Measurements from ENCODE around the gene RAP1GAP2.

RAP1GAP2 gene

DNA sequence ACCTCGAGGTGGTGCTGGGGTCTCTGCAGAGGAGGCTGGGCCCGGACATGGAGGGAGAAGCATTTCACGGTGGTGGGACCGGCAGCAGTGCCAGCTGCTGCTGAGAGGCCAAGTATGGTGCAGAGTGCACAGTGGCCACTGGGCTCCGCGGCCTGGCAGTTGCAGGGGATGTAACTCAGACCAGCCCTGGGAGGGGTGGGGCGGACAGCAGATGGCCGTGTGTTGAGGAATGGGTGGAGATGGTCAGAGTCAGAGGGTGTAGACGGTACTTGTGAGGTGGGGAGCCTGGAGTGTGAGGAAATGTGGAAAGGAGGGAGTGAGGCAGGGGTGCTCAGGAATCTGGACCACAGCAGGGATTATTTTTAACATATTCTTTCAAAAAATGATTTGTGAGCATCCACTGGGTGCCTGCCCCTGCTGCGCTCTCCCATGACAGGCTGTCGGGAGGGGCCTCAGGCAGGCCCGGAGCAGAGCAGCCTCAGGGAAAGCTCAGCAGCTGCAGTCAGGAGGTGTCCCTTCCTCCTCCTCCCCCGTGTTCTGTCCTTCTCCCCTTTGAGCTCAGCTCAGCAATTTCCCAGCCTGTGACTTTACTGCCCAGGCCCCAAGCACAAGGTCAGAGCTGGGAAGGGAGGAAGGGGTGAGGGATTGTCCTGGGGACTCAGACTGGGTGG is 113.1 kb downstream of the RAP1GAP2 start:
- DNase-seq (ENCODE audit: low spot score) (no peak), FAIRE-seq (no peak)

GRCh38 chr17:2909846-2910234 is 113.6 kb downstream of the RAP1GAP2 start:
- FAIRE-seq (no peak), DNase-seq (ENCODE audit: low spot score) (no peak)

- FAIRE-seq (no peak), DNase-seq (ENCODE audit: low spot score) (no peak)
These were observed 115.0 kb downstream of the RAP1GAP2 start for GRCh38 chr17:2911035-2911754.

- DNase-seq (ENCODE audit: low spot score) (no peak), FAIRE-seq (no peak)
These were observed 115.5 kb downstream of the RAP1GAP2 start for GRCh38 chr17:2911755-2912111.

DNA sequence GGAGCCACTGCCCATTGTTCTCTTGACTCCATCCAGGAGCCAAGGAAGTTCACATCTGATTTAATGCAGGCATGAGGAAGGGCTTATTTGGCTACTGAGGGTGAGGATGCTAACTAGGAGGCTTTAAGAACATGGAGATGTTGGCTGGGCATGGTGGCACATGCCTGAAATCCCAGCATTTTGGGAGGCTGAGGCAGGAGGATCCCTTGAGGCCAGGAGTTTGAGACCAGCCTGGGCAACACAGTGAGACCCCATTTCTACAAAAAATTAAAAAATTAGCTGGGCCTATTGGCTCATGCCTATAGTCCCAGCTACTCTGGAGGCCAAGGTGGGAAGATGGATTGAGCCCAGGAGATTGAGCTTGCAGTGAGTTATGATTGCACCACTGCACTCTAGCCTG is 116.5 kb downstream of the RAP1GAP2 start:
- no peak for FAIRE-seq
- DNase-seq (ENCODE audit: low spot score), result no peak

- no peak for FAIRE-seq
- DNase-seq (ENCODE audit: low spot score), result no peak
These were observed 120.2 kb downstream of the RAP1GAP2 start for GRCh38 chr17:2916461-2916860.

DNA sequence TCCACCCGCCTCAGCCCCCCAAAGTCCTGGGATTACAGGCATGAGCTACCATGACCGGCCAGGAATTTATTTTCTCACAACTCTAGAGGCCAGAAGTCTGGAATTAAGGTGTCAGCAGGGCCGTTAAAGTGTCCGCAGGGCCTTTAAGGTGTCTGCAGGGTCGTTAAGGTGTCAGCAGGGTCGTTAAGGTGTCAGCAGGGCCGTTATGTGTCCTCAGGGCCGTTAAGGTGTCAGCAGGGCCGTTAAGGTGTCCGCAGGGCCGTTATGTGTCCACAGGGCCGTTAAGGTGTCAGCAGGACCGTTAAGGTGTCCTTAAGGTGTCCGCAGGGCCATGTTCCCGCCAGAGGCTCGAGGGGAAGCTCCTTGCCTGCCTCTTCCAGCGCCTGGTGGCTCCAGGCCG is 125.2 kb downstream of the RAP1GAP2 start:
- DNase-seq (ENCODE audit: low spot score) (no peak), FAIRE-seq (no peak)

DNA sequence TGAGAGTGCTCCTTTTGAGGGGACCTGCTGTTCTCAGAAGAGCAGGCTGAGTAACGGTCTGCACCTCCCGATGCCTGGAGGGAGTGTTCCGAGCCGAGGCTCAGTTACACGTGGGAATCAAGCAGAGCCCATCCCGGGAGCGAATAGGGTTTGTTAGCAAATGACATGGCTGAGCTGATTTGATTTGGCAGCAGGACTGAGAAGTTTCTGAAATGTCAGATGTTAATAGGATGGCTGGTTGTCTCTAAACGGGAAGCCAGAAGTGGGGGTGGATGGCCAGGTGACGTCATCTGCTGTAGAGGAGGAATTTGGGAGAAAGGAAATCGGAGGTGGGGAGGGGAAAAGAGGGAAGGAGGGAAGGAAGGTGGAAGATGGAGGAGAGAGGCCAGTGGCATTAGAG is 128.0 kb downstream of the RAP1GAP2 start:
- FAIRE-seq (no peak), DNase-seq (ENCODE audit: low spot score) (no peak)

GRCh38 chr17:2925011-2925410 is 128.8 kb downstream of the RAP1GAP2 start:
- DNase-seq (ENCODE audit: low spot score), result no peak
- no peak for FAIRE-seq

GRCh38 chr17:2926019-2926650 is 129.9 kb downstream of the RAP1GAP2 start:
- FAIRE-seq, result no peak
- no peak for DNase-seq (ENCODE audit: low spot score)

DNA sequence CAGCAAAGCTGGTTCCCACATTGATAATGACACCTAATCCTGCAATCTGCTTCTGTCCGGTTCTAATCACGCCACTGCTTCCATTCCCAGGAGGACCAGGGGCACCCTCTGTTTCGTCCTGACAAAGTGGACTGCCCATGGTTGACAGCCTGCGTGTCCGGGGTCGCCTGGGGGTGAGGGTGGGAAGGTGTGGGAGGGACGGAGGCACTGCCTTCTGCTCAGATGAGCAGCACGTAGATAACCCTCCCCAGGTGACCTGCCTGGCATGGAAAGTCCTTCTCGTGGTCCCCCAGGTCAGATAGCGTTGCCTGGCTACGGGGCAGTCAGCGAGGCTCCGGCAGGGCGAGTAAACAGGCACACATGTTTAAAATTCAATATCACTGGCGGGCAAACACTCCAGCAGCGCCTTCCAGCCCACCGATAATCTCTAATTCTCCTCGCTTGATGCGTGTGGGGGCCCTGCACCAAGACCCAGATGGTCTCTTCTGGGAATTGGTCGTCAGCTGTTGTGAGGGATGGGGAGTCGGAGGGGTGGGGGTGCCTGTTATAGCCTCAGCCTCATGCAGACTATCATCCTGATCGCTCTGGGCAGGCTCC is 132.2 kb downstream of the RAP1GAP2 start:
- DNase-seq (ENCODE audit: low spot score) (no peak), FAIRE-seq (no peak)

DNA sequence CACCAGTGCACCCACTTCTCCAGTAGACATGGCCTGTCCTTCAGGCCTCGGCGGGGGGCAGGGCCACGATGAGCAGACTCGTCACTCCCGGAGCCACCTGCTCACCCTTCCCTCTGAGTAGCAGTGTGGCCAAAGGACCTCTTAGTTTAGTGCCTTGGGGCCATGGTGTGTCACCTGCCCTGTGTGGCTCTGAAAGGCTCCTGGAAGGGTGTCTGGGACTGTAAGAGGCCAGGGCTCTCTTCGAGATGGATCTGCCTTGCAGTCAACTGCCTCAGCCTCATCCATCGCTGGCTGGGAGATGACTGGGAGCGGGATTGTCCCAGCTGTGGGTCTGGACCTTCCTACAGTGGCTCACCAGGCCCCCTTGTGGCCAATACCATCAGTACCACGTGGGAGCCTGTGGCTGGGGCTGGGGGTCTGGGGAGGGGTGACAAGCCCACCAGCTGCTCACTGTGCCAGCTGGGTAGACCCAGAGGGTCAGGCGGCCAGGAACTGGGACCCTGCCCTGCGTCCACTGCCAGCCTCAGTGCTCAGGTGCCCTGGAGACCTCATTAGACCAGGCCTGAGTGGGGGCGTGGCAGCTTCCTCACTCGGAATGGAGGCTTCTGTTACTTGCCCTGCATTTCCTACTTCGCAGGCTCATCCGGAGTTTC is 133.8 kb downstream of the RAP1GAP2 start:
- no peak for DNase-seq (ENCODE audit: low spot score)
- FAIRE-seq, result no peak

GRCh38 chr17:2931876-2932275 is 135.6 kb downstream of the RAP1GAP2 start:
- DNase-seq (ENCODE audit: low spot score) (no peak), FAIRE-seq (no peak)

GRCh38 chr17:2932946-2933345 is 136.7 kb downstream of the RAP1GAP2 start:
- DNase-seq (ENCODE audit: low spot score), result no peak
- FAIRE-seq, result no peak

GRCh38 chr17:2933606-2934005 is 137.4 kb downstream of the RAP1GAP2 start:
- DNase-seq (ENCODE audit: low spot score) (no peak), FAIRE-seq (no peak)

GRCh38 chr17:2935632-2936031 is 139.4 kb downstream of the RAP1GAP2 start:
- no peak for DNase-seq (ENCODE audit: low spot score)
- FAIRE-seq, result no peak

GRCh38 chr17:2936351-2936750 is 140.1 kb downstream of the RAP1GAP2 start:
- no peak for FAIRE-seq
- no peak for DNase-seq (ENCODE audit: low spot score)

GRCh38 chr17:2936771-2937321 is 140.6 kb downstream of the RAP1GAP2 start:
- FAIRE-seq, result no peak
- DNase-seq (ENCODE audit: low spot score), result no peak

- no peak for DNase-seq (ENCODE audit: low spot score)
- FAIRE-seq, result no peak
These were observed 141.2 kb downstream of the RAP1GAP2 start for GRCh38 chr17:2937331-2938003.

GRCh38 chr17:2939714-2940351 is 143.6 kb downstream of the RAP1GAP2 start:
- DNase-seq (ENCODE audit: low spot score) (no peak), FAIRE-seq (no peak)

- DNase-seq (ENCODE audit: low spot score) (no peak), FAIRE-seq (no peak)
These were observed 144.1 kb downstream of the RAP1GAP2 start for GRCh38 chr17:2940352-2940751.

Measured in RCC 7860 (cell line).